ENCODE measurements around the gene NFKBIB.

NFKBIB gene

DNA sequence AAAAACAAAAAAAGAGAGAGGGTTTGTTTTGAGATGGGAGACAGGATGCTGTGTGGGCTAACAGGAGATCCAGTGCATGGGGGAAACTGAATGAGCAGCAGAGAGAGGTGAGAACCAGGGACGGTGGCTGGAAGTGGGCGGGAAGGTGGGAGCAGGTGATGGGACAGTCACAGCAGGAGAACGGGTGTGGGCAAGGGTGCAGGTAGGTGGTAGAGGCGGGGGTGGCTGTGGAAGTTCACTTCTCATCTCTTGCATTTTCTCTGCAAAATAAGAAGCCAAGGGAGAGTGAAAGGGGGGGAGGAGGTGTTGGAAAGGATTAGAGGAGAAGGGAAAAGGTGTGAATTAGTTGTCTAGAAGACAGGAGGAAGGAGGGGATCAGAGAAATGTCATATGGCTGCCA is 53.9 kb downstream of the NFKBIB start:
- DNase-seq (ENCODE audit: low spot score): no peak
- FAIRE-seq: no peak

DNA sequence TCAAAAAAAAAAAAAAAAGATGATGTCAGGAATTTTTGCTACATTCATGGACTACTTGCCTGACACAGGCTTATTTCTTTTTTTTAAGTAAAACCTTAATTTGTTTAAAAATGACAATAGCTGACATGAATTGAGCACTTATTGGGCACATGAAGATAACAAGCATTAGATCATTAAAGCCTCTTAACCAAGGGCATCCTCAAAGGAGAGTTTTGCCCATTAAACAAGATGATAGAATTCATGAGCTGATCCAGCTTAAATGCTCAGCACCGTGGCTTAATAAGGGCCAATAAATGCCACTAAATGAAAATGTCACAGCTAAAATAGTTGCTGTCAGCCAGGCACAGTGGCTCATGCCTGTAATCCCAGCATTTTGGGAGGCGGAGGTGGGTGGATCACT is 56.5 kb downstream of the NFKBIB start:
- DNase-seq (ENCODE audit: low spot score) (no peak), FAIRE-seq (no peak)

DNA sequence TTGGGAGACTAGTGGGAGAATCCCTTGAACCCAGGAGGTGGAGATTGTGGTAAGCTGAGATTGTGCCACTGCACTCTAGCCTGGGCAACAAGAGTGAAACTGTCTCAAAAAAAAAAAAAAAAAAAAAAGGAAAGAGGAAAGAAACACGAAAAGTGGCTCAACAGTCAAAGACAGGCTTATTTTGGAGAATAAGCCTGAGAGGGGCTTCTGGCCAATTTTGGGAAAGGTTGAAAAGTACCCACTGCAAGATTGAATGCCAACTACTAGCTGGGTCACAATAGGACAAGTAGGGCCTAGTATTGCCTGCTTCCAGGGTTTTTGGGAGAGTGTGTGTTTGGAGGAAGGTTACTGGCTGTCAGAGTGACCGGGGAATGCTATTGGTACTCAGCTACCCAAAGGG is 58.5 kb downstream of the NFKBIB start:
- FAIRE-seq: no peak

More for the DNA sequence above, 58.5 kb downstream of the NFKBIB start:
- DNase-seq (ENCODE audit: low spot score): no peak
